ENCODE measurements around the gene HSFX2.

DNA sequence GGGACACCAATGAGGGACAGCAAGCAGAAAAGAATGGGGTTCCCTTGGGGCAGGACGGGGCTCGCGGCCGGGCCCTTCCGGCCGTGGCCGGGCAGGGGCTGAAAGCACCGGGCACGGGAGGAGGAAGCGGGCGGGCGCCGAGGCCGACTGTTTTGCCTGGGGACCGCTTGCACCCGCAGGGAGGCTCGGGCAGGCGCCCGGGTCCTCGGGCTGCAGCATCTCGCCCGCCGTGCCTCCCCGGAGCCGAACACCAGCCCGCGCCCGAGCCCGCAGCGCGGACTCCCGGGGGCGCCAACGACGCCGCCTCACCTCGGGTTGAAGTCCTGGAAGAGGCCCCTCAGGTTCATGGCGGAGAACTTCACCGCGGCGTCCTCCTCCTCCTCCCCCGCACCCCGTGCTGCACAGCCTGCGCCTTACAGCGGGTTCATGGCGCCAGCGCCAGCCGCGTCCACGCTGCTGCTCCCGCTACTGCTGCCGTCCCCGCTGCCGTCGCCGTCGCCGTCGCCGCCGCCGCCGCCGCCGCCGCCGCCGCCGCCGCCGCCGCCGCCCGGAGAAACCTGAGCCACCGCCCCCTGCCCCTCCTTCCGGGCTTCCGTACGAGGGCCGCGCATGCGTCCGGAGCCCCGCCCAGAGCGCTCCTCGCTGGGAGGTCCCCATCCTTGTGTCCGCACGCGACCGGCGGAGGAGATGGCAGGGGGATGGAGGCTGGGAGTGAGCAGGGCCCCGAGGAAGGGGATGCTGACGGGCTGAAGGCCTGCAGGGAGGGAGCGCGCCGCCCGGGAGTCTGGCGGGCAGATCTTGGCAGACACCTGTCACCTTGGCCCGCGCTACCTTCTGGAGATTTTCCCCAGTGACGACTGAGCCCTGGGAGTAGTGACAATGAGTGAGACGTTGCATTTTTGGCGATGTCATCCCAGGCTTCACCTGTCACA is 36.4 kb upstream of the HSFX2 start, which contains the start of gene TMEM185A:
- TF ChIP-seq CTCF (IDR thresholded peaks at IDR 0.05; ENCODE audit: poor library complexity) (no peak), EZH2 (IDR thresholded peaks at IDR 0.05; ENCODE audit: borderline replicate concordance) (no peak), EZH2phosphoT487 (IDR thresholded peaks at IDR 0.05; ENCODE audit: low read depth, severe bottlenecking, unreplicated experiment) (no peak)

All from hepatocyte (in vitro differentiated cells).